CD4-positive, alpha-beta T cell treated with Interleukin-1 beta for 1 hour (primary cell): ENCODE results near the gene LAMB1.

ENCODE experiments used
- DNase-seq, 2 donors: peaks; one replicate each; pipeline ENCODE4 v3.0.0-alpha.2; 2020 to 2022

Gene LAMB1

GRCh38 chr7:107996072-107996882, 6.7 kb downstream of the LAMB1 start:
- no peak for DNase-seq

- DNase-seq: no peak
Observed at GRCh38 chr7:107995184-107996071, 7.5 kb downstream of the LAMB1 start.

DNA sequence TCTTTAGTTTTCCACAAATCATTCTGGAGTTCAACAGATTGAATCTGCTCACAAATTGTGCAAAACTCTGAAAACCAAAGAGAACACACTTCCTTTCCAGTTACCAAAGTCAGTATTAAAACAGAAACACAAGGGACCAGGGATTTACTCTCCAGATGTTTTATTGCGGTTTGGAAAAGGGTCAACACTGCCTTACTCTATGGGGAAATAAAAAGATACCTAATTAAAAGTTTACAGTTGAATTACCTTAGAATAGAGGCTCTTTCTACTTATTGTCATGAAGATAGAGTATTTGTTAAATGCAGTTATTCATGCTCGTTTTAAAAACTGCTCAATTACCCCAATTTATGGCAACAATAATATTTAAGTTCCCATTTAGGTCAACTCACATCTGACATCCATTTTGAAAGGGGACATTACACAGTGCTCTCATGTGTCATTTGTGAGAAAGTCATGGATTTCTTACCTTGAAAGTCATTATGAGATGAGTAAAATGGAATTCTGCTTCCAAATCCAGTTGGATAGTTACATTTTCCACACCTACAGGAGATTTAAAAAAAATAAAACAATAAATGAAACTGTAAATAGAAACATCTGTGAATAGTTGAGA, 8.4 kb downstream of the LAMB1 start:
- DNase-seq: no peak

DNA sequence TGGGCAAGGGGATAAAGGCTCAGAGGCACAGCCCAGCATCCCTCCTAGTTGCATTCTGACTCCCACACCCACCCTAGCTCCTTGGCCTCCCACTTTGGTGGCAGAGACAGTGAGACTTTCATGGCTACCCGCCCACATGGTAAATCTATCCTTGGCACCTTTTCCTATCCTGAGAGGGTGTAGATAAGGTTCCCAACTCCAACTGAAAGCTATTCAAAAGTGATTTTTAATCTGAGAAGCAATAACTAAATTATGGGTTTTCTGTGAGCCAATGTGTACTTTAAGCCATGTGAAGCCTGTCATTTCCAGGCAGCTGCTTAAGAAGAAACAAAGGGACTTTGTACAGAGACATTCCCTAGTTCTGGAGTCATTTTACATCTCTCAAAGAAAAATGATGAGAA, 9.1 kb downstream of the LAMB1 start:
- no peak for DNase-seq

- DNase-seq: no peak
Observed at GRCh38 chr7:107989618-107990373, 13.2 kb downstream of the LAMB1 start.

DNA sequence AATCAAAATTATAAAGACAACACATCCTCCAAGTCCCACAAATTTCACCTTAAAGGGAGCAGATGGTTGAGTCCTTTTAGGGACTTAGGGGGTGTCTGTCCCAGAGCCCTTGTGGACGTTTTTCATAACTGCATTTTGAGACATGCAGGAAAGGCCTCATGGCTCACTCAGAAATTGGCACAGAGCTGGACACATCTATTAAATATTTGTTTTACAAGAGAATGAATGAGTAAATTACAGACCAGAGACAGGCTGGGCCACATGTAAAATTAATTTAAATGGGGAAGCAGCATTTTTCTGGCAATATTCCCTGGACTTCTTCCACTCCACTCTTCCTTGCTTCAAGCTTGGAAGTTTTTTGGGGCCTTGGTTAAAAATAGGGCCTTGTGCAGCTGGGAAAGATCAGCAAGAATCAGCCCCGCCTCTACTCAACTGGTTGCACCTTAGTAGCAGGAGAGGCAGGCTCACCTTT, 20.0 kb downstream of the LAMB1 start:
- DNase-seq: no peak

DNA sequence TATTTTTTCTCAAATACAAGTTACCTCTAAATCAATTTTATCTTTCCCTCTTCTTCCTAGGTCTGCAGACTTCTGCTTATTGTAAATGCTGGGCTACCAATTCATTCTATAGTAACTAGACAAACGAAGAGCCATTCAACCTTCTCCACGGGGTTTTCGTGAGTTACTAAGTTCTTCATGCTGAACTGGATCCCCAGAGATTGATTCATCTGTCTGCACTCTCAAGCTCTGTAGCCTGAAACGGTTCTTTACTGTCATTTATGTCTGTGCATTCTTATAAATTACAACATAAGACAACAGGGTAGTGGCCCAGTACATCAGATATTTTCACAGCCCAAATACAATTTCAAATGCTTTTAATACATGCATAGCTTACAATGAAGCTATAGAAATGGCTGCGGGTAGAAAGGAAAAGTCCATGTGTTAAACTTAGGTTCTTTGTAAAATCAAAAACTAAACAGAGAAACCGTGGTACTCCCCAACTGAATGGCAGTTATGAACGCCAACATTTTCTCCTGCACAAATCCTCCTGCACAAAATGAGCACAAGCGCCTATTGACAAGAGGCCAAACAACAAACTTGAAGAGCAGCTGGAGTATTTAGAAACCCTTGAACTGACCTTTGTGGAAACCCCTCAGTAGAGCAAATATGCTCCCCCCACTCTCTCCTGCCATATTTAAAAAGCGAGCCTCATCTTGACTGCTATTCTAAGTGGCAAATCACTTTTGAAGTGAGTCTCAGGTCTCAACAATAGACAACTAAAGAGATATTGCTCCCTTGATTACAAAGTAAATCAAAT, 20.7 kb downstream of the LAMB1 start:
- no peak for DNase-seq

- no peak for DNase-seq
Observed at GRCh38 chr7:107981466-107981865, 21.5 kb downstream of the LAMB1 start.

GRCh38 chr7:107980671-107981190, 22.2 kb downstream of the LAMB1 start:
- DNase-seq: no peak

DNA sequence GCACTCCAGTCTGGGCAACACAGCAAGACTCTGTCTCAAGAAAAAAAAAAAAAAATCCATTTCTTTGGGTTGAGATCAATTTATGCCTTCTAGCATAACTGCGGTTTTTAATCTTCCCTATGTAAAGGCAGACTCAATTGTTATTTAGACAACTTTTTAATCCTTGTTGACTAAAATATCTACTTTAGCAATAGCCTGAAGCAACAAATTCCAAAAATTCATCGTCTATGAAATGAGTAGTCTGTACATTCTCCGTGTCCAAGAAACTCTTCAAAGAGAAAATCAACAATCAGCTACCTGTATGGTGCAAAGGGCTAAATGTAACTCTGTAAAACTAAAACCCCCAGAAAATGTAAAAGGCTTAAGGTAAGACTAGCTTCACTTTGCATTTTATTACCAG, 22.8 kb downstream of the LAMB1 start:
- no peak for DNase-seq

DNA sequence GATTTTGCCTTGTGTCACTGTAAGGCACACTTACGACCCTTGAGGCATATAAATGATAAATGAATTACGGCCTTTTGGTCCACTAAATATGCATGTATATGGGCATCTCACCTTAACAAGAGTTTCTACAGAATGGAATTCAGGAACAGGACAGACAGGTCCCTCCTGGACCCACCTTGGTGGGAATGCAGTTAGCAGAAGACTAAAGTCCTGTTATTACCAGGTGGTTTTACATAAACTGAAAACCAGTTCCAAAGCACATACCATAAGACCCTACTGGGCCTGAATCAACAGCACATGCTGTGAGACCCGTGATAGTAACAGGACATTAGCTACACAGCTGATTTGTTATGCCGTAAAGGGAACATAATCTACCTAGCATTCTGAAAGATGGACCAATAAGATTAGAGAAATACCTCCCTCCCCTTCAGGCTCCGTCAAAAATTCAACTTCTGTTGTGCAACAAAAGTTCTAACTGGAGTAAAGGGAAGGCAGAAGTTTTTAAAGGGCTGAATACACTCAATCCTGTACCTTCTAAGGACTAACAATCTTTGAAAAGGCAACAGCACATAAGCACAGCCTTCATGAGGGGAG, 24.0 kb downstream of the LAMB1 start:
- DNase-seq: no peak

- DNase-seq: no peak
Observed at GRCh38 chr7:107977048-107977447, 25.9 kb downstream of the LAMB1 start.

DNA sequence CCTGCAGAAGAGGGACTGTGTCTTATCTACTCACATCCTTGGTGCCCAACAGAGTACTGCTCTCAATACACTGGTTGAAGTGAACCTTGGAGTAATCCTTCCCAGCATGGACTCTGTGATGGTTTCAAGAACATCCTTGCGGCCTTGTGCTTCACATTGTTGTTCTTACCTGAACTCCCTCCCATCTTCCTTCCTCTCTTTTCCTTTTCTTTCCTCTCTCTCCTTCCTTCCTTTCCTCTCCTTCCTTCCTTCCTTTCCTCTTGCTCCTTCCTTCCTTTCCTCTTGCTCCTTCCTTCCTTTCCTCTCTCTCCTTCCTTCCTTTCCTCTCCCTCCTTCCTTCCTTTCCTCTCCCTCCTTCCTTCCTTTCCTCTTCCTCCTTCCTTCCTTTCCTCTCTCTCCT, 26.3 kb downstream of the LAMB1 start:
- DNase-seq: no peak

DNA sequence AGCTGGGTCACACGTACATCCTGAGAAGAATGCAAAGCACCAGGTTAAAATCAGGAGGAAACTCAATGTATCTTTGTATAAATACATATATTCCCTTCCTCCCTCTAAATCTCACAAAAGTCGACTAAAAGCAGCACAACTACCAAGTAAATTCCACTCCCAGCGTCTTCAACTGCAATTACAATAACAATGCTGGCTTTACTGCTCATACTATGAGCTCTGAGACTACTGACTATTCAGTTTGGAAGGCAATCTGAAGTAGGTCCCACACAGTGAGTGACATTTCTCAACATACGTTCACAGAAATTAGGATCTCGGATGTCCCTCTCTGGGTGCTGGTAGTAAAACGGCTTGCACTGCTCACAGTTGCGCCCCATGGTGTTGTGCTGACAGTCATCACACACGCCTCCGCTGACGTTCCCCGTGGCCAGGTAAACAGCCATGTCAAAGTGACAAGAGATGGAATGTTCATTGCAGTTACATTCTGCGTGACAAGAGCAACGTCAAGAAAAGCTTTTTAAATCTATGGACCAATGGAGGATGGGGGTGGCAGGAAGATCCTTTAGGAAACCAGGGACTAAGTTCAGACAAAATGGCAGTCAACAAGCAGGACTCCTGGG, 27.5 kb downstream of the LAMB1 start:
- DNase-seq: no peak

DNA sequence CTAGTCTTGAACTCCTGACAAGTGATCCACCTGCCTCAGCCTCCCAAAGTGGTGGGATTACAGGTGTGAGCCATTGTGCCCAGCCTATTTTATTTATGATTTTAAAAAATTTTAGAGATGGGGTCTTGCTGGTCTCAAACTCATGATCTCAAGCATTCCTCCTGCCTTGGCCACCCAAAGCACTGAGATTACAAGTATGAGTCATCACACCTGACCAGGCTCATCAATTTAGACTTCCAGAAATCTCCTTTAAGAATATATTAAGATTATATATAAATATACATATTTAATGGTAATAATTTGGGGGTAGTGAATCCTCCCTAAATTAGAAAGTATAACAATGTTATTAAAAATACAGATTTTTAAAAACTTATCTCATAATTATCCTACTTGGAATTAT, 29.1 kb downstream of the LAMB1 start:
- no peak for DNase-seq

GRCh38 chr7:107972941-107973376, 30.0 kb downstream of the LAMB1 start:
- DNase-seq: no peak

DNA sequence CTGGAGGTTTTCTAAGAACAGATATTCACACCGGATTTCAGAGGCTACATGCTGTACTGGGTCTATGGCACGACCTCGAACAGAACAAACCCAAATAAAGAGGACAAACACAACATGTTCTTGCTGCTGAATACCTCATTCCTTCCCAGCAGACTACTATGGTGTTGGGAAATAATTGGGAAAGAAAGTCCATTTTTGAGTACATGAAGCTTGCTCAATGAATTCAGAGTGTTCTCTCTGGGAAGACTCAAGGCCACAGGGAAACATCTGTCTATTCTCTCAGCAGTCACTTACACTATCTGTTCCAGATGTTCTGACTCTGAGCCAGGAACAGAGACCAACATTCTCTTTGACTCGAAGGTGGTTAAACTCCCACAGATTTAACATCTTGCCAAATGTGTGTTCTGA, 30.9 kb downstream of the LAMB1 start:
- no peak for DNase-seq

GRCh38 chr7:107971613-107972012, 31.3 kb downstream of the LAMB1 start:
- no peak for DNase-seq

DNA sequence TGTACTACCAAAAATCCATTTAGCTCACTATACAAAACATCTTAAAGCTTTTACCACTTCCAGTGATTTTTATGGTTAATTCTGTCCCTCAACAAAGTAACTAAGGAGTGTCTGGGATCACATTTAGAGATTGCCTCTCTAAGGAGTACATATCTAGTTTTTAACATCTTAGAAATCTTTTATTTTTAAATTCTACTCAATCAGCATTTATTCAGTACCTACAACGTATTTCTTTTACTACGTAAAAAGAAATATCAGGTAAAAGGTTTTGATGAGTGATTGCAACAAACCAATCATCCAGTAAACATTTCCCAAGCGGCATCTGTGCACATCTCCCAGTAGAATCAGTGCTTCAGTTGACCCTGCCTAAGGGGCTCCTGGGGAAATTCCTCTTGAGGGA, 31.9 kb downstream of the LAMB1 start:
- DNase-seq: no peak

GRCh38 chr7:107969856-107970255, 33.1 kb downstream of the LAMB1 start:
- DNase-seq: no peak

DNA sequence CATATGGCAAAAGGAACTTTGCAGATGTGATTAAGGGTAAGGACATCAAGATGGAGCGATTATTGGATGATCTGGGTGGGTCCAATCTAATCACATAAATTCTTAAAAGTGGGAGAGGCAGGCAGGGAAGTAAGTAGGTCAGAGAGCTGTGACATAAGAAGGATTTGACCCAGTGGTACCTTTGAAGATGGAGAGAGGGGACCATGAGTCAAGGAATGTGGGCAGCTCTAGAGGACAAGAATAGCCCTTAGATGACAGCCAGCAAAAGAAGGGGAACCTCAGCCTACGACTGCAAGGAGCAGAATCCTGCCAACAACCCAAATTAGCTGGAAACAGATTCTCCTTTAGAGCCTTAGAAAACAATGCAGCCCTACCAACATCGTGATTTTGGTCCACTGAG, 34.5 kb downstream of the LAMB1 start:
- DNase-seq: no peak
